Chondrocyte (in vitro differentiated cells): ENCODE measurements around the gene RETREG1. TPM values are rescaled to one million over a fixed set of nuclear protein-coding genes. Genes with fewer than 3 reads are reported as not detected.

Experiments
- DNase-seq: peaks from one replicate; pipeline ENCODE4 v3.0.0; 2021; ENCODE audit warnings: mixed read lengths, low spot score
- H3K27ac Mint-ChIP-seq: one replicate; pipeline ENCODE4 v1.8.0; 2021; ENCODE audit warnings: mild to moderate bottlenecking, moderate library complexity, mixed read lengths; ENCODE audit not compliant: unreplicated experiment
- H3K27me3 Mint-ChIP-seq: 2 replicates; pipeline ENCODE4 v1.8.0; 2021; ENCODE audit warnings: low read depth, mixed read lengths
- H3K36me3 Mint-ChIP-seq: 2 replicates; pipeline ENCODE4 v1.8.0; 2021; ENCODE audit warnings: low read depth, mixed read lengths
- H3K4me1 Mint-ChIP-seq: 2 replicates; pipeline ENCODE4 v1.8.0; 2021; ENCODE audit warnings: low read depth, mild to moderate bottlenecking, mixed read lengths
- H3K4me3 Mint-ChIP-seq: one replicate; pipeline ENCODE4 v1.8.0; 2021; ENCODE audit warnings: mild to moderate bottlenecking, moderate library complexity, mixed read lengths; ENCODE audit not compliant: unreplicated experiment
- H3K9me3 Mint-ChIP-seq: 2 replicates; pipeline ENCODE4 v1.8.0; 2021; ENCODE audit warnings: low read depth, mixed read lengths
- total RNA-seq: library from RNA; stranded (reverse); gene quantifications from 3 replicates; pipeline ENCODE4 v1.2.1, GENCODE V29; 2021
- TF ChIP-seq, protein P1 (sequence below): fragments of 200-600 bp; sonication (generic); IDR thresholded peaks from 2 replicates; pipeline ENCODE4 v1.5.0; 2021; ENCODE audit warnings: antibody characterized with exemption, mild to moderate bottlenecking, moderate library complexity

The RETREG1 gene
- total RNA-seq, 1 donor from 2014 or later: 3.3 TPM

DNA sequence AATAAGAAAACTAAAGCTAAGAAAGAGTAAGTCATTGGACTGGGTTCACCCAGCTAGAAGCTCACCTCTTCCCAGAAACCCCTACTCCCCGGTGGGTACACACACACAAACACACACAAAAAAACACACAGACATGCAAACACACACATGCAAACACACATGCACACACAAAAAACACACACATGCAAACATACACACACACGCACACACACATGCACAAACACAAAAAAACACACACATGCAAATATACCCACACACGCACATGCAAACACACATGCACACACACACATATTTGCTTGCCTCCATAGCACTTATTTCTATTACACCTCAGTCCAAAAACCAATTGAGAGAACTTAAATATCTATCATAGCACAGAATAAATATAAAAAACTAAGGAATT lies 26.1 kb downstream of the RETREG1 start:
- H3K4me1 Mint-ChIP-seq: peaks cover 6% of the 10 kb centered on the region
- H3K36me3 Mint-ChIP-seq: peaks cover 2% of the 10 kb centered on the region
- TF ChIP-seq, protein P1, sequence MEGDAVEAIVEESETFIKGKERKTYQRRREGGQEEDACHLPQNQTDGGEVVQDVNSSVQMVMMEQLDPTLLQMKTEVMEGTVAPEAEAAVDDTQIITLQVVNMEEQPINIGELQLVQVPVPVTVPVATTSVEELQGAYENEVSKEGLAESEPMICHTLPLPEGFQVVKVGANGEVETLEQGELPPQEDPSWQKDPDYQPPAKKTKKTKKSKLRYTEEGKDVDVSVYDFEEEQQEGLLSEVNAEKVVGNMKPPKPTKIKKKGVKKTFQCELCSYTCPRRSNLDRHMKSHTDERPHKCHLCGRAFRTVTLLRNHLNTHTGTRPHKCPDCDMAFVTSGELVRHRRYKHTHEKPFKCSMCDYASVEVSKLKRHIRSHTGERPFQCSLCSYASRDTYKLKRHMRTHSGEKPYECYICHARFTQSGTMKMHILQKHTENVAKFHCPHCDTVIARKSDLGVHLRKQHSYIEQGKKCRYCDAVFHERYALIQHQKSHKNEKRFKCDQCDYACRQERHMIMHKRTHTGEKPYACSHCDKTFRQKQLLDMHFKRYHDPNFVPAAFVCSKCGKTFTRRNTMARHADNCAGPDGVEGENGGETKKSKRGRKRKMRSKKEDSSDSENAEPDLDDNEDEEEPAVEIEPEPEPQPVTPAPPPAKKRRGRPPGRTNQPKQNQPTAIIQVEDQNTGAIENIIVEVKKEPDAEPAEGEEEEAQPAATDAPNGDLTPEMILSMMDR: no peak

DNA sequence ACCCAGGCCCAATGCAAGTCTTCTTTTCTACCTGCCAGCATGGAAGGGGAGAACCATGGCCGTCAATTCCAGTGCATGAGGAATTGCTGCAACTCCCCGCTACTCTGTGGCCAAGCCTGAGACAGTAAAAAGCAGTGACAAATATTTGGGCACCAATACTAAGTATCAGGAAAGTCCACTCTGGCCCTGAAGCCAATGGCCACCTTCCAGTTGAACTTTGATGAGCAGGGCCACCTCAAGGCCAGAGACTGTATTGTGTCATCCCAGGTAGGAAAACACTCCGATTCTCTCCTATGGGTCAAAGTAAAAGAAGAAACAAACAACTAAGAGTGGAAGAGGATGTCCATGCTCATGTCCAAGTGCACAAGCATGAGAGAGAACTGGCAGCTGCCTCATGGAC lies 27.1 kb downstream of the RETREG1 start:
- DNase-seq: no peak
- Mint-ChIP-seq H3K4me1 (peaks cover 6% of the 10 kb centered on the region), H3K27ac (no peak overlapping the region), H3K4me3 (no peak overlapping the region), H3K9me3 (peaks cover 4% of the 10 kb centered on the region), H3K36me3 (peaks cover 2% of the 10 kb centered on the region), H3K27me3 (peaks cover 3% of the 10 kb centered on the region)
- TF ChIP-seq, protein P1: no peak

More for the DNA sequence above, 26.1 kb downstream of the RETREG1 start:
- no peak overlapping the region for H3K4me3 Mint-ChIP-seq
- no peak for DNase-seq
- H3K27ac Mint-ChIP-seq: no peak overlapping the region
- peaks cover 4% of the 10 kb centered on the region for H3K9me3 Mint-ChIP-seq
- peaks cover 3% of the 10 kb centered on the region for H3K27me3 Mint-ChIP-seq

DNA sequence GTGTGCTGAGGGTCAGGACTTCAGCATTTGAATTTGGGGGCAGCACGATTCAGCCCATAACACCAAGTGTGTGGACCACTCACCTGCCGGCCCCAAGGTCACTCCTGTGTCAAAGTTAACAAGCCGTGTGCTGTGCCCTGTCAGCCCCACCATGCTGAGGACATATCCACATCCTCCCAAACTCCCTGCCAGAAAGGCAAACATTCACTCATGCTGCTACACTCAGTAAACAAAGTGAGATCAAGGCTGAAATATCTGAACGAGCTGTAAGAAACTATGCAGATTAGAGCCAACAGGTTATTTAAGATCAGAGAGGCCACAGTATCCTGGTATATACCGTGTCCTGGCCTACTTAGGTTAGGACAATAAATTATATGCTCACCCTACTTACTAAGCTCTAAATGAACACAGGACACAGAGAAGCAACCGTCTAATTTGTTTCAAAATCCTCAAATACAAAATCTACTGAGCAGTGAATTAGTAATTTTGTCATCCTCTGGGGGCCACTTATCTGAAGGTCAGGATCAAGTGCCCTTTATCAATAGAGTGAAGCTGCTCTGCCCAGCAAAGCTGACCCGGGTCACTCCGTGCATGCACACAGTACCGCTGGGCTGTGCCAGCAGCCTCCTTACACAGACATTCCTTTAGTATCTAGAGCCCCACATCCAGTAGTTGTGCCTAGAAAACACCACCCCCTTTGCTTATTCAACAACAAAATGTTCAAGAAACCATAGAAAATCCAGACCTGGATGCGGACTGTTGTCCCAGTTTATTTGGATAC lies 28.2 kb downstream of the RETREG1 start:
- DNase-seq: no peak
- no peak overlapping the region for H3K4me3 Mint-ChIP-seq
- H3K4me1 Mint-ChIP-seq: peaks cover 6% of the 10 kb centered on the region
- TF ChIP-seq, protein P1: no peak
- H3K27ac Mint-ChIP-seq: no peak overlapping the region
- peaks cover 4% of the 10 kb centered on the region for H3K9me3 Mint-ChIP-seq
- peaks cover 3% of the 10 kb centered on the region for H3K27me3 Mint-ChIP-seq
- peaks cover 2% of the 10 kb centered on the region for H3K36me3 Mint-ChIP-seq

DNA sequence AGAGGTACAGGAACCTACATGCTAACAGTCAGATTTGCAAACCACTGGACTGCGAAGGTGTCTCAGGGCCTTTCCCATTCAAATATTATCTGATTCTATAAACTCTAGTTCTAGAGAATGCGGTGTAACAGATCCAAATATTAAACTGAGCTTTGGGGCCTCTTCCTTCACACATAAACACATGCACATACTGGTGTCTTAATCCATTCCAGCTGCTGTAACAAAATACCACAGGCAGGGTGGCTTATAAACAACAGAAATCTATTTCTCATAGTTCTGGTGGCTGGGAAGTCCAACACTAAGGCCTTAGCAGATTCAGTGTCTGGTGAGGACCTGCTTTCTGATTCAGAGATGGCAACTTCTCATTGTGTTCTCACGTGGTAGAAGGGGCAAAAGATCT lies 30.2 kb downstream of the RETREG1 start:
- no peak for DNase-seq
- H3K9me3 Mint-ChIP-seq: peaks cover 4% of the 10 kb centered on the region
- H3K36me3 Mint-ChIP-seq: peaks cover 2% of the 10 kb centered on the region
- no peak overlapping the region for H3K27ac Mint-ChIP-seq
- TF ChIP-seq, protein P1: no peak
- H3K4me3 Mint-ChIP-seq: no peak overlapping the region
- no peaks in the 10 kb centered on the region for H3K4me1 Mint-ChIP-seq
- peaks cover 2% of the 10 kb centered on the region for H3K27me3 Mint-ChIP-seq

DNA sequence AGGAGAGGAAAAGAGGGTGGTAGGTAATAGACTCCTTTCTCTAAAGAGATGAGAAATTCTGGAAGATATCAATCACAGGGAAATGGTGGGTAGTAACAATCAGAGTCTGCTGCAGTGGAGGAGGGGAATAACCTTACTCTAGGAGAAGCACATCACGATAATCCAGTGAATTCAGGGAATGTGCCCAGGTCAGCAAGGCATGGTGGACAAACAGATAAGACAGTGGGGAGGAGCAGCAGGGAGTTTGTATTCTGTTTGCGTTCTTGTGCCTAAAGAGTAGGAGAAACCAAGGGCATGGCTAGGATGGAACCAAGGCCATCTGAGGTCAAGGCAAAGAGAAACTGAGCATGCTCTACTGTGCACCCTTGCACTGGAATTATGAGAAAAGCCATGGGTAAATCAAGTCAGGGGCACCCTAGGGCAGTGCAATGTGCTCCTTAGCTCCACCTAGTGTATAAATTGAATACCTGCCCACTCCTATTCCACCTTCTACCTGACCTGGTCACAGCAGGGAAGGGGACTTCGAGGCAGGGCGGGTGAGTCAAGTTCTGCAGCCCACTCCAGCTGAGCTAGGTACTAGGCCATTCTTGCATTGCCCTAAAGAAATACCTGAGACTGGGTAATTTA lies 31.6 kb downstream of the RETREG1 start:
- Mint-ChIP-seq H3K36me3 (peaks cover 2% of the 10 kb centered on the region), H3K4me3 (no peak overlapping the region)
- DNase-seq: no peak

More for the DNA sequence above, 31.6 kb downstream of the RETREG1 start:
- peaks cover 2% of the 10 kb centered on the region for H3K27me3 Mint-ChIP-seq
- TF ChIP-seq, protein P1: peak; percentile 56
- no peaks in the 10 kb centered on the region for H3K4me1 Mint-ChIP-seq
- peaks cover 4% of the 10 kb centered on the region for H3K9me3 Mint-ChIP-seq
- H3K27ac Mint-ChIP-seq: no peak overlapping the region
